HG03342 (cell line): ENCODE measurements around the gene ZFP1.
A peak's percentile ranks its signal among the peaks of the same experiment; 100 is the strongest.
"Not testable (repeated sequence)": the region's sequence is repeated elsewhere in the genome, so short reads cannot be mapped to it uniquely, and the experiment has no call there.

Source experiments
- ATAC-seq: cut with Tn5 transposase; IDR thresholded peaks from one replicate; pipeline ENCODE4 v1.9.1; 2021; ENCODE audit warnings: mild to moderate bottlenecking, moderate library complexity; ENCODE audit not compliant: unreplicated experiment

The ZFP1 gene

GRCh38 chr16:75203096-75203495 lies 54.8 kb downstream of the ZFP1 start:
- no peak for ATAC-seq

DNA sequence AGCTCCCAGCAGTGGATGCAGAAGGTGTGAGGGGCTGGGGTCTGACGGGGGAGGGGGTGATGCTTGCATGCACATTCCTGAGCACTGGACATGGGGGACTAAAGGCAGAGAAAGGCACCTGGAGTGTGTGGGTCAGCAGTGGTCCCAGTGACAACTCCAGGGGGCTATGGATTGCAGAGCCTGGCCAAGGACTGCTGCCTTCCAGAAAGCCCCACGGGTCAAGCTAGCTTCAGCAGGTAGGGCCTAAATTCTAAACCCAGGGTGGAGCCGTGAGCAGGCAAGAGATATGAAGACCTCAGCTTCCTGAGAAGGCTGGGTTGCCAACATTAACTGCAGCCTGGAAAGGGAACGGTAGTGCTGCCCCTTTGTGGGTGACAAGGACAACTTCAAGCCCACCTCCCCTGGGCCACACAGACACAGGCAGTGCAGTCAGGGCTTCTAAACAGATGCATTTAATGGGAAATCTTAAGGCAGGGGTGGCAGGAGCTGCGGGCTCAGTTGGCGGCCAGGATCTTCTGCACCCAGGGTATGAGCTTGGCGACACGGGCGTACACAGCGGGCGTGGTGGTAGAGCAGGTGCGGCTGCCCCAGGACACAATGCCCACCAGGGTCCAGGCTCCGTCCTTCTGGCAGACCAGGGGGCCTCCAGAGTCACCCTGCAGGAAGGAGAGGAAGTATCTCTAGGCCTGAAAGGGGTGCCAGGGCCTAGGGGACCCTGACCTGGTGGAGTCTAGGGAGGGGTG lies 55.5 kb downstream of the ZFP1 start:
- no peak for ATAC-seq

DNA sequence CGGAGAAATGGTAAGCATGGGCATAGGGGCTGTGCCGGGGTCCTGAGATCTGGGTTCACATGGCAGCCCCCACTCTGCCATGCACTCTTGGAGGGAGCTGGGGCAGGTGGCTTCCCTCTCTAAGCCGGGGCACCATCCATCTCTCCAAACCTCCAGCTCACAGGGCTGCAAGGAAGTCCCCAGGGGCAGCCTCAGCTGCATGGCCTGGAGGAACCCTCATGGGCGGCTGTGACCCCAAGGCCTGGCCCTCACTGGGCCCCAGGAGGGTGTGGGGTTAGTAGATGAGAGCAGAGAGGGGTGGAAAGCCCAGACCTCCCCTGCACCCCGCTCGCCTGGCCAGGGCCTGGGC lies 56.1 kb downstream of the ZFP1 start:
- no peak for ATAC-seq

- ATAC-seq, result not testable (repeated sequence)
Measured at GRCh38 chr16:75204905-75205304, 56.6 kb downstream of the ZFP1 start.

DNA sequence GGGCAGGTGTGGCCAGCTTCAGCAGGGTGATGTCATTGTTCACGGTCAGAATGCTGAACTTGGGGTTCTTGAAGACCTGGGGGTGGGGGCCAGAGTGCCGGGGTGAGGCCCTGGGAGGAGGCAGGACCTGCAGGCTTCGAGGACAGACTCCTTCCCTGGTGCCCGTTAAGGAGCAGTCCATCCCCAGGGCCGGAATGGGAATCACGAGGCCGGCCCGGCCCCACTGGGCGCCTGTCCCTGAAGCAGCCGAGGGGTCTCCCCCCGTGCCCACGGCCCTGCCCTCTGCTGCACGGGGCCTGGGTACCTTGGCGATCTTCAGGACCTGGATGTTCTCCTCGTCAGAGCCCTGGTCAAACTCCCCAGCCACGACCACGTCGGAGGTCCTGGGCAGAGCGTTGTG lies 57.1 kb downstream of the ZFP1 start:
- ATAC-seq, result not testable (repeated sequence)

DNA sequence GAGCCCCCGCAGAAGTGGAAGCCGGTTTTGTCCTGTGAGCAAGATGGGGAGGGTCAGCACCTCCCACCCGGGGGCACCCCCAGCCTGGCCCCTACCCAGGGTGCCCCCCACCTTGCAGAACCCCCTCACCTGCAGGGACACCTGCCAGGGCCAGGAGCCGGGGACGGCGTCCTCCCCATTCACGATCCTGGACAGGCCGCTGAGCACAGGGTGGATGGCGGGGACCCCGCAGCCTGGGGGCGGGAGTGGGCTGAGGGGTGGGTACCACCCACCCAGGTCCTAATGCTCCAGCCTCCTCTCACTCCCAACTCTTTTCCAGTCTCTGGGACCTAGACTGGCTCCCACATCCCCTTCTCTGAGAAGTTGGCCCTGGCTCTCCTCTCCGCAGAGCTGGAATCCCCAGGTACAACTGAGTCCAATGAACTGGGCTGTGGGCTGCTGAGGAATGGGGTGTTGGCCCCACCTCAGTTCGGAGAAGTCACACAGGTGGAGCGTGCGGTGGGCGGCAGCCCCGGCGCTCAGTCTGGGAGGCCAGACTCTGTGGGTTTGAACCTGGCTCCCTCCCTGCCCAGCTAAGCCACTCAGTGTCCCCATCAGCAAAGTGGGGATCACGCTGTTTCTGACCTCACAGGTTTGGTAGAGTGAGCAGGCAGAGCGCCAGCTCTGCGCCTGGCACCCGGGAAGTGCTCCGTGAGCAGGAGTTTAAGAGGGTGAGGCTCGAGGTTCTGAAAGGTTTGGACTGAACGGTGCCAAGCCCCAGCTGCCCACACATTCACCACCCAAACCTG lies 57.8 kb downstream of the ZFP1 start:
- ATAC-seq, result not testable (repeated sequence)

DNA sequence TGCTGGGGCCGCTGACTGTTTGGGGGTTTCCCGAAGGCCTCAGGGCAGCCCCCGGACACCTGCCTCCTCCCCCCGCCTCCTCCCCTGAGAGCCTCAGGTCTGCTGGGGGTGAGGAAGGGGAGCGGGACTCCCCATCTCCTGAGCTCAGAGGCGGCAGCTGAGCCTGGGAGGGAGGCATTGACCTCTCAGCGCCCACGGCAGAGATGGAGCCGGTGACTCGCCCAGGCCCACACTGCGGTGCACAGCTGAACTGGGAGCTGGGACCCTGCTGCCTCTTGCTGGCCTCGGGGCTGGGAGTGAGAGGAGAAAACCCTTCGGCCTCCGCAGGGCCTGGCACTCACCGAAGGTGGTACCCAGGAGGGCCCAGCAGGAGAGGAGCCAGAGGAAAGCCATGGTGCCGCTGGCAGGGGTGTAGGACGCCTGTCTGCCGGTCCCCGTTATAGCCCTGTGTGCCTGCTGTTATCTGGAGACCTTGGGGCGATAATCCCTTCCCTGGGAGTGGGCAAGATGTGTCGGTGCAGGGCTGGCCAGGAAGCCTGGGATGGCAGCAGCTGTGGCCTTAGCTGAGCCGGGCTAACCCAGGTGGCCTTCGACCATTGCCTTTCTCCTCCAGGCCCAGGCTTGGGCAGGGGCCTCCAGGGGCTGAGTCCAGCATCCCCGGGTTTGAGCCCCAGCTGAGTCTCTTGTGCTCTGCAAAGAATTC lies 58.6 kb downstream of the ZFP1 start, which contains the start of gene CTRB2:
CTRB2 (minus strand) TSS at position 413 of the 703 bp plus-strand sequence; CDS start at position 393, 20 bp downstream.
- no peak for ATAC-seq

- no peak for ATAC-seq
Measured at GRCh38 chr16:75207831-75208230, 59.5 kb downstream of the ZFP1 start.

DNA sequence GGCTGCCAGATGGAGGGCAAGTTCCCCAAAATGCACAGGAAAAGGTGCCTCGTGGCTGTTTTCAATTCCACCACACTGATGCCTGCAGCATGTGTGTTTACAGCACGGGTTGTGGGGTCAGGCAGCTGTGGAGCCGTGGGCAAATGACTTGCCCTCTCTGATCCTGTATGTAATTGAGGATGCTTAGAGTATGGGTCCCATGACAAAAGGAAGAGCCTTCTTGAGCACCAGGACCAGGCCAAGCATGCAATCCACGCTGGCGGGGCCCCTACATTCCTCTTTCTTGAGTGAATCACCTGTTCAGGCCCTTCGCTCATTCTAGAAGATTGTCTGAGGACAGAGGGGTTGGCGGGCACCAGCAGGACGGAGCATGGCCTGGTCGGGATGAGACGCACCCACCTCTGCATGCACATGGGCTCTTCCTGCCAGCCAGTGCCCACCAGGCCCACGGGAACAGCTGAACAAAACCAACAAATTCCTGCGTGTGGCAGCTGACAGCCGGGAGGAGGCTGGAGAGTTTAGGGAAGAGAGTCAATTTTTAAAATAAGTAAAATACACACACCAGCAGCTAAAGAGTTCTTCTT lies 60.0 kb downstream of the ZFP1 start:
- no peak for ATAC-seq

GRCh38 chr16:75208861-75209505 lies 60.7 kb downstream of the ZFP1 start:
- no peak for ATAC-seq

DNA sequence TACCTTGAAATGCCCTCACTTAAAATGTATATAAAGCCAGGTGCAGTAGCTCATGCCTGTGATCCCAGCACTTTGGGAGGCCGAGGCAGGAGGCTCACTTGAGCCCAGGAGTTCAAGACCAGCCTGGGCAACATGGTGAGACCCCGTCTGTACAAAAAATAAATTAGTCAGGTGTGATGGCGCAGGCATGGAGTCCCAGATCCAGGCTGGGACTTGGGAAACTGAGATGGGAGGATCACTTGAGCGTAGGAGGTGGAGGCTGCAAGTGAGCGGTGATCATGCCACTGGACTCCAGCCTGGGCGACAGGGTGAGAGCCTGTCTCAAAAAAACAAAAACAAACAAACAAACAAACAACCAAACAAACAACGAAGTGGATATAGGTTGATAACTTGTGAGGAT lies 61.2 kb downstream of the ZFP1 start:
- not testable (repeated sequence) for ATAC-seq

DNA sequence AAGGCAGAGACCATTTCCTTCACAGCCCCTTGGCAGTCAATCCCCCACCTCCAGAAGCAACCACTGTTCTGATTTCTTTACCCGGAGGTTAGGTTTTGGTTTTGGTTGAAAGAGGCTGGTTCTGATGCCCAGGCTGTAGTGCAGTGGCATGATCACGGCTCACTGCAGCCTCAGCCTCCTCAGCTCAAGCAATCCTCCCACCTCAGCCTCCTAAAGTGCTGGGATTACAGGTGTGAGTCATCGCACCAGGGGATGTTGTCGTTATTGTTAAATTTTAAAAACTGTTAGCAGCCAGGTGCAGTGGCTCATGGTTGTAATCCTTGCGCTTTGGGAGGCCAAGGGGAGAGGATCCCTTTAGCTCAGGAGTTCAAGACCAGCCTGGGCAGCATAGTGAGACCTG lies 61.6 kb downstream of the ZFP1 start:
- ATAC-seq, result no peak

GRCh38 chr16:75211286-75211685 lies 63.0 kb downstream of the ZFP1 start:
- ATAC-seq, result not testable (repeated sequence)

DNA sequence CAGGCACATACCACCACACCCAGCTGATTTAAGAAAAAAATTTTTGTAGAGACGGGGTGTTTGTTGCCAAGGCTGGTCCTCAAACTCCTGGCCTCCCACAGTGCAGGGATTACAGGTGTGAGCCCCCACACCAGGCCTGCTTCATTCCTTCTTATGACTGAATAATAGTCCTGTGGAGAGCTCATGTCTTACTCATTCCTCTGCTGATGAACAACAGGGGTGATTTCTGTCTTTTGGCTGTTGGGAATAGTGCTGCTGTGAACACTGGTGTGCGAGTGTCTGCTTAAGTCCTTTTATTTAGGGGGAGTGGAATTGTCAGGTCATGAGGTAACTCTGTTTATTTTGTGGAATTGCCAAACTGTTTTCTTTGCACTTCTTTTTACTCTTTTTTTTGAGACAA lies 67.8 kb downstream of the ZFP1 start:
- no peak for ATAC-seq

GRCh38 chr16:75216576-75216975 lies 68.3 kb downstream of the ZFP1 start:
- no peak for ATAC-seq

GRCh38 chr16:75217389-75217851 lies 69.1 kb downstream of the ZFP1 start:
- no peak for ATAC-seq

DNA sequence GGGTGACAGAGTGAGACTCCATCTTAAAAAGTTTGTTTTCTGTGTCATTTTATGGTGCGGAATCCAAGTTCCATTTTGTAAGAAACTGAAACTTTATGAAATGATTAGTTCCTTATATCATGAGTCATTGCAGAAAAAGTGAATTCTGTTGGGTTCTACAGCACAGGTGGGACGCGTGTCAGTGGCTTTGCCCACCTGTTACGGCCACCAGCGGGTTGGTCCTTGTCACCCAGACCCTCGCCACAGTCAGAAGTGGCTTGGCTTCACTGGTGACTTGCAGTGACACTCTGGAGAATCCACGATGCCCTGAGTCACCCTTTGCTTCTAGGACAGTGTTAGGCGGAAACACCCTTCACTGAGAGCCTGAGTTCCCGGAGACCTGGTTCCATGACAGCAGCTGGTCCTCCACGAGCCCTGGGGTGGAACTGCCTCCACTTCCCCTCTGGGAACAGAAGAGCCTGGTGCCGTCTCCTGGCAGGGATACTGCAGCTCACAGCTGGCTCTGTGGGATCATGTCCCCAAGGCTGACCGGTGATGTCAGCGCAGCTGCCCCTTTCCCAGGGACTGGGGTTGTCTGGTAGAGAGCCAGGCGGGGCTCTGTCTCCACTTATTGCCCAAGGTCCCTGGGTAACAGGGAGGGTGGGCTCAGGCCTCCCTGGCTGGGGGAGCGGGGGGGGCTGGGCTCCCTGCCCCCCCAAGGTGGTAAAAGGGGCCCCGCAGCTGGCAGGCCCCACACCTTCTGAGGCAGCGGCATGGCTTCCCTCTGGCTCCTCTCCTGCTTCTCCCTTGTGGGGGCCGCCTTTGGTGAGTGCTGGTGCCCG lies 70.1 kb downstream of the ZFP1 start, which contains the start of gene CTRB1:
CTRB1 (plus strand) TSS at position 733 of the 821 bp plus-strand sequence; CDS start at position 753, 20 bp downstream.
- ATAC-seq, result peak; percentile 69

- no peak for ATAC-seq
Measured at GRCh38 chr16:75219088-75219487, 70.8 kb downstream of the ZFP1 start.

DNA sequence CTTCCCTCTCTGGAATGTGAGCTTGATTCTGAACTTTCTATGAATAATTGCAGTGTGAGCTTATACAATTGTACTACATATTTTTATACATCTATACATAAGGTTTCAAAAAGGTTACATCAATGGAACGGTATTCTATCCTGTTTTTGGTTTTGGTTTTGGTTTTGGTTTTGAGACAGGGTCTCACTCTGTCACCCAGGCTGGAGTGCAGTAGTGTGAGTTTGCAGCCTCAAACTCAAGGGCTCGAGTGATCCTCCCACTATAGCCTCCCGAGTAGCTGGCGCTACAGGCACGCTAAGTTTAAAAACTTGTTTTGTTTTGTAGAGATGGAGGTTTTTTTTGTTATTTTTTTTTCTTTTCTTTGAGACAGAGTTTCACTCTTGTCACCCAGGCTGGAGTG lies 71.5 kb downstream of the ZFP1 start:
- peak; percentile 48 for ATAC-seq
